Measurements from ENCODE around the gene JAM3.

Gene JAM3

GRCh38 chr11:134140961-134141490, 72.2 kb downstream of the JAM3 start:
- DNase-seq (ENCODE audit: low read depth) = no peak
- H3K4me3 ChIP-seq (ENCODE audit: control insufficient read depth, low read depth, low read length) = no peak overlapping the region
- no peak for TF ChIP-seq CTCF (IDR thresholded peaks at IDR 0.05; ENCODE audit: control insufficient read depth, insufficient read depth, low read depth, low read length, missing control alignments)

- H3K4me3 ChIP-seq (ENCODE audit: control insufficient read depth, low read depth, low read length) = no peak overlapping the region
- no peak for DNase-seq (ENCODE audit: low read depth)
- TF ChIP-seq CTCF (IDR thresholded peaks at IDR 0.05; ENCODE audit: control insufficient read depth, insufficient read depth, low read depth, low read length, missing control alignments) = no peak
These were observed 73.7 kb downstream of the JAM3 start for GRCh38 chr11:134142536-134142935.

GRCh38 chr11:134143801-134144200, 74.9 kb downstream of the JAM3 start:
- TF ChIP-seq CTCF (IDR thresholded peaks at IDR 0.05; ENCODE audit: control insufficient read depth, insufficient read depth, low read depth, low read length, missing control alignments) = no peak
- no peak for DNase-seq (ENCODE audit: low read depth)

GRCh38 chr11:134144744-134145143, 75.9 kb downstream of the JAM3 start:
- no peak for DNase-seq (ENCODE audit: low read depth)
- H3K4me3 ChIP-seq (ENCODE audit: control insufficient read depth, low read depth, low read length) = no peak overlapping the region
- TF ChIP-seq CTCF (IDR thresholded peaks at IDR 0.05; ENCODE audit: control insufficient read depth, insufficient read depth, low read depth, low read length, missing control alignments) = no peak

More at GRCh38 chr11:134143801-134144200, 74.9 kb downstream of the JAM3 start:
- no peak overlapping the region for H3K4me3 ChIP-seq (ENCODE audit: control insufficient read depth, low read depth, low read length)

- no peak overlapping the region for H3K4me3 ChIP-seq (ENCODE audit: control insufficient read depth, low read depth, low read length)
- TF ChIP-seq CTCF (IDR thresholded peaks at IDR 0.05; ENCODE audit: control insufficient read depth, insufficient read depth, low read depth, low read length, missing control alignments) = no peak
- DNase-seq (ENCODE audit: low read depth) = no peak
These were observed 76.8 kb downstream of the JAM3 start for GRCh38 chr11:134145715-134146114.

- no peak for TF ChIP-seq CTCF (IDR thresholded peaks at IDR 0.05; ENCODE audit: control insufficient read depth, insufficient read depth, low read depth, low read length, missing control alignments)
- H3K4me3 ChIP-seq (ENCODE audit: control insufficient read depth, low read depth, low read length) = no peak overlapping the region
- no peak for DNase-seq (ENCODE audit: low read depth)
These were observed 77.7 kb downstream of the JAM3 start for GRCh38 chr11:134146598-134146997.

GRCh38 chr11:134149371-134149770, 80.5 kb downstream of the JAM3 start:
- no peak overlapping the region for H3K4me3 ChIP-seq (ENCODE audit: control insufficient read depth, low read depth, low read length)
- DNase-seq (ENCODE audit: low read depth) = no peak
- no peak for TF ChIP-seq CTCF (IDR thresholded peaks at IDR 0.05; ENCODE audit: control insufficient read depth, insufficient read depth, low read depth, low read length, missing control alignments)
